ENCODE measurements around the gene PIP4K2A. TPM values are rescaled to one million over a fixed set of nuclear protein-coding genes. Genes with fewer than 3 reads are reported as not detected.

The PIP4K2A gene
- total RNA-seq, 4 donors from 2014 or later = 29.3 to 52.4 (median 34.5) TPM

DNA sequence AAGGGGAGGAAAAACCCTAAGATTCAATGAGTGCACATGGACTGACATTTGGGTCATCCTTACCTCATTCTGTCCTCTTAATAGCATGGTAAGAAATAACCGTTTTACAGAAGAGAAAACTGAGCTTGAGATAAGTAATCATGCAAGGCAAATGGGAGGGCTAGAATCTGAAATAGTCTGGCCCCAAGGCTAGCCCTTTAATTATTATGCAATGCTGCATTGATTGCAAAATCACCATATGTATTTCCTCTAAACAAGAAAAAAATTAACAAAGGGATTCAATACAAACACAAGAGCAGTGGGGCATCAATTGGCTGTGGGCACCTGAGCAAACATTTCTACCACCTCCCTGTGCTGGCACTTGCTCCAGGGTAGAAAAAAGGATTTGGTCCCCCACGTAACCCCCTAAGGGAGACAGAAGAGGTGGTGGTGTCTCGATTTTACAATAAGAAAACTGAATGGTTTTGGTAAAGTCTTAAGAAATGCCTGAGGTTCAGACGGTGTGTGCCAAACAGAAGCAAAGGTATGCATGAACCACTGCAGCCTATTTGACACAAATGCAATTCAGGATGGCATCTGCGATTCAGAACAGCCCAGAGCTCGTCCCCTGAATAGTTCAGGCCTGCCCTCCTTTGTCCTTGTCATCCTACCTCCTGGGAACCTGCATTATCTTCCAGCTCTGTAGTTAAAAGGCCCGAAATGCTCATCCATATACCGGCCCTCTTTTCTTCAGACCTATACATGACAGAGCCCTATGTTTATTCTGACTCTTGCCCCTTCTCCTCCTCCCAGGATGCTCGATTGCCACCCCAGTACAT lies 23.6 kb downstream of the PIP4K2A start:
- Histone ChIP-seq H3K4me3 (no peak overlapping the region), H3K27me3 (no peaks in the 10 kb centered on the region), H3K9me3 (no peaks in the 10 kb centered on the region), H3K27ac (peak overlapping the region in 1 of 4 donors; percentile 14), H3K4me1 (peaks cover 0 to 32% (median 9%) of the 10 kb centered on the region in 4 donors), H3K36me3 (no peaks in the 10 kb centered on the region)
- WGBS, 2 donors = 75 to 78% methylated on average over 9 of the region's 9 CpGs
- no peak for DNase-seq (ENCODE audit: low spot score in 2 of 2)
- no peak for TF ChIP-seq EP300 (IDR thresholded peaks at IDR 0.05)
- TF ChIP-seq, protein P1, sequence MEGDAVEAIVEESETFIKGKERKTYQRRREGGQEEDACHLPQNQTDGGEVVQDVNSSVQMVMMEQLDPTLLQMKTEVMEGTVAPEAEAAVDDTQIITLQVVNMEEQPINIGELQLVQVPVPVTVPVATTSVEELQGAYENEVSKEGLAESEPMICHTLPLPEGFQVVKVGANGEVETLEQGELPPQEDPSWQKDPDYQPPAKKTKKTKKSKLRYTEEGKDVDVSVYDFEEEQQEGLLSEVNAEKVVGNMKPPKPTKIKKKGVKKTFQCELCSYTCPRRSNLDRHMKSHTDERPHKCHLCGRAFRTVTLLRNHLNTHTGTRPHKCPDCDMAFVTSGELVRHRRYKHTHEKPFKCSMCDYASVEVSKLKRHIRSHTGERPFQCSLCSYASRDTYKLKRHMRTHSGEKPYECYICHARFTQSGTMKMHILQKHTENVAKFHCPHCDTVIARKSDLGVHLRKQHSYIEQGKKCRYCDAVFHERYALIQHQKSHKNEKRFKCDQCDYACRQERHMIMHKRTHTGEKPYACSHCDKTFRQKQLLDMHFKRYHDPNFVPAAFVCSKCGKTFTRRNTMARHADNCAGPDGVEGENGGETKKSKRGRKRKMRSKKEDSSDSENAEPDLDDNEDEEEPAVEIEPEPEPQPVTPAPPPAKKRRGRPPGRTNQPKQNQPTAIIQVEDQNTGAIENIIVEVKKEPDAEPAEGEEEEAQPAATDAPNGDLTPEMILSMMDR (IDR thresholded peaks at IDR 0.05) = no peak
- TF ChIP-seq POLR2A (IDR thresholded peaks at IDR 0.05) = no peak

DNA sequence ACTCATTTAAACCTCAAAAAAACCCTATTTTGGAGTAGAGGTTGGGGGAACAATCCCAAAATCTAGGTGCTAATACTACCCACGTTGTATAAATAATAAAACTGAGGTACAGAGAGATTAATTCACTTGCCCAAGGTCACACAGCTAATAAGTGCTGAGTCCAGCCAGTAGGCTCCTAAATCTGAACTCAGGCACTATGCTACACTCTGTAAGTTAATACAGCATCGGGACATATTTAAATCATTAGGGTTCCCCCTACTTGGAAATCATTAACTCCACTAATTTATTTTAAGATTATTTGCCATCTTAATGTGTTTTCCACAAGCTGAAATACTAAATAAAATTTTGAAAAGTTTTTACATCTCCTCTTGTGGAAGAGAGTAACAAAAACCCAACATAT lies 24.2 kb downstream of the PIP4K2A start:
- H3K36me3 ChIP-seq = no peaks in the 10 kb centered on the region
- H3K27me3 ChIP-seq = no peaks in the 10 kb centered on the region
- no peak for DNase-seq (ENCODE audit: low spot score in 2 of 2)
- H3K9me3 ChIP-seq = no peaks in the 10 kb centered on the region
- no peak overlapping the region for H3K4me3 ChIP-seq
- TF ChIP-seq POLR2A (IDR thresholded peaks at IDR 0.05) = no peak
- TF ChIP-seq, protein P1 (IDR thresholded peaks at IDR 0.05) = no peak
- no peak for TF ChIP-seq EP300 (IDR thresholded peaks at IDR 0.05)
- 65 to 79% methylated on average over 2 of the region's 2 CpGs for WGBS, 2 donors
- no peak overlapping the region for H3K27ac ChIP-seq
- peaks cover 0 to 39% (median 16%) of the 10 kb centered on the region in 4 donors for H3K4me1 ChIP-seq

DNA sequence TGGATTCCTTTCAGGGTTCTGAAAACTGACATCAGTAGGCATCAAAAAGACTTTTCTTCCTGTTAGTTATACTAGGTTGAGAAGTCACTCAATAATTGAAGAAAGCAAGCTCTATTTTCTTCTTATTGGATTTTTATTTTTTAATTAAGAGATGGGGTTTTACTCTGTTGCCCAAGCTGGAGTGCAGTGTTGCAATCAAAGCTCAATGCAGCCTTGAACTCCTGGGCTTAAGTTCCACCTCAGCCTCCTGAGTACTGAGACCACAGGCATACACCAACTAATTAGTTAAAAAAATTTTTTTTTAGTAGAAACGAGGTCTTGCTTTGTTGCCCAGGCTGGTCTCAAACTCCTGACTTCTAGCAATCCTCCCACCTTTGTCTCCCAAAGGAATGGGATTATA lies 28.0 kb downstream of the PIP4K2A start:
- WGBS, 2 donors = 41 to 67% methylated on average over 1 of the region's 1 CpG
- DNase-seq (ENCODE audit: low spot score in 2 of 2) = no peak
- H3K9me3 ChIP-seq = no peaks in the 10 kb centered on the region
- H3K27ac ChIP-seq = peak overlapping the region in 2 of 4 donors; percentile 47 to 68
- no peak for TF ChIP-seq POLR2A (IDR thresholded peaks at IDR 0.05)
- H3K27me3 ChIP-seq = no peaks in the 10 kb centered on the region
- no peak overlapping the region for H3K4me3 ChIP-seq
- H3K36me3 ChIP-seq = no peaks in the 10 kb centered on the region
- H3K4me1 ChIP-seq = peaks cover 0 to 56% (median 33%) of the 10 kb centered on the region in 4 donors

DNA sequence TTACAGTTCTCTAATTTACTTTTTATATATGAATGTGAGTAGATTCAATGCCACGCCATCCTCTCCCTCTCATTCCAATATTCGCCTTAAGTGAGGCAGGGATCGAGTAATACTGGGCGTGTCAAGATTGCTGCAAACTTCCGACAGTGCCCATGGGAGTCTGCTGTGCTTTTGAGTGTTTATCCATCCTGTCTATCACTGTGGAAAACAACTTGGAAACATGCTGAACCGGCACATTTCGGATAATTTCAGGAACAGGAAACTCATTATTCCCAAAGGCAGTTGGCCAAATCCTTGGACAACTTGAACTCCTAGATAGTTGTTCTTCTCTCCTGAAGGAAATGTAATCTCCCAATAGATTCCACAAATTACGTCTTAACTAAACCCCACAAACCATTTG lies 28.5 kb downstream of the PIP4K2A start:
- TF ChIP-seq POLR2A (IDR thresholded peaks at IDR 0.05) (no peak), EP300 (IDR thresholded peaks at IDR 0.05) (peak; percentile 33 to 74)
- TF ChIP-seq, protein P1 (IDR thresholded peaks at IDR 0.05) = no peak

DNA sequence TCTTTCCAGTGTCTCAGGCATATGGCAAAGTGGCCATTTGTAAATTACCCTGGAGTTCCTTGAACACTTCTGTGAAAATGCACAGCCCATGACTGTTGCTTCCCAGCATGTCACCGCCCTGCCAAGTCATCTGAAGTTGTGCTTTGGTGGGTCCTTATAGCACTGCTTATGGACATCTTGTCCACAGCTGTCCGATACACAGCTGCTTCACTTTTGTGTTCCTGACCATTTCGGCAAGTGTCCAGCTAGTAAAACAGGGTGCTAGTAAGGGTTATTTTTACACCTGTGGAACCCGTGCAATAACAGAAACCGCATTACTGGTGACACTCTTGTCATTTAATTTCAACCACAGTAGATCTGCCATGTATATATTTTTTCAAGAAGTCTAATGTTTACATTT lies 29.7 kb downstream of the PIP4K2A start:
- no peak for DNase-seq (ENCODE audit: low spot score in 2 of 2)
- Histone ChIP-seq H3K4me3 (no peak overlapping the region), H3K9me3 (no peaks in the 10 kb centered on the region), H3K27me3 (no peaks in the 10 kb centered on the region), H3K4me1 (peaks cover 0 to 43% (median 34%) of the 10 kb centered on the region in 4 donors), H3K27ac (no peak overlapping the region), H3K36me3 (no peaks in the 10 kb centered on the region)
- WGBS, 2 donors = 92 to 96% methylated on average over 5 of the region's 5 CpGs
- TF ChIP-seq, protein P1 (IDR thresholded peaks at IDR 0.05) = no peak
- TF ChIP-seq EP300 (IDR thresholded peaks at IDR 0.05) (no peak), POLR2A (IDR thresholded peaks at IDR 0.05) (no peak)

More for the DNA sequence above, 28.5 kb downstream of the PIP4K2A start:
- peak in 1 of 2 donors; percentile 44 for DNase-seq (ENCODE audit: low spot score in 2 of 2)
- 34 to 48% methylated on average over 8 of the region's 8 CpGs for WGBS, 2 donors
- Histone ChIP-seq H3K9me3 (no peaks in the 10 kb centered on the region), H3K4me3 (no peak overlapping the region), H3K36me3 (no peaks in the 10 kb centered on the region), H3K4me1 (peaks cover 0 to 52% (median 35%) of the 10 kb centered on the region in 4 donors), H3K27me3 (no peaks in the 10 kb centered on the region), H3K27ac (peak overlapping the region in 2 of 4 donors; percentile 47 to 68)
